K562 (cell line): ENCODE results near the gene EEF2K. TPM values are rescaled to one million over a fixed set of nuclear protein-coding genes. Genes with fewer than 3 reads are reported as not detected.

ENCODE experiments used
- CREM ChIP-seq: IDR thresholded peaks from 2 replicates; pipeline ENCODE4 v1.6.1; 2014; ENCODE audit warnings: antibody characterized with exemption, low read depth
- DEAF1 ChIP-seq: fragments of 450-650 bp; formaldehyde crosslinking; IDR thresholded peaks from 2 replicates; pipeline ENCODE4 v1.4.0; 2020; ENCODE audit warnings: mild to moderate bottlenecking, moderate library complexity
- KLF16 ChIP-seq: IDR thresholded peaks from 2 replicates; pipeline ENCODE4 v1.6.1; 2016; ENCODE audit warnings: antibody characterized with exemption
- MEIS2 ChIP-seq: fragments of 450-650 bp; IDR thresholded peaks from 2 replicates; pipeline ENCODE4 v1.6.1; 2014; ENCODE audit warnings: mild to moderate bottlenecking; ENCODE audit not compliant: partially characterized antibody
- MYC ChIP-seq, 2 experiments: fragments of 250-450 bp in 1 of 2; sonication (Bioruptor Pico) in 1 of 2; IDR thresholded peaks; 2 replicates each; pipeline versions ENCODE4 v1.5.1 to v1.6.1; 2012 to 2021; ENCODE audit warnings: low read depth in 2 of 2, borderline replicate concordance in 1 of 2, improper control_type of control experiment in 1 of 2, low read length in 1 of 2, mild to moderate bottlenecking in 1 of 2, moderate library complexity in 1 of 2
- RB1 ChIP-seq: fragments of 450-650 bp; IDR thresholded peaks from 2 replicates; pipeline ENCODE4 v1.6.1; 2017; ENCODE audit warnings: low read depth, mild to moderate bottlenecking
- YY1 ChIP-seq, 3 experiments: IDR thresholded peaks; 2 replicates each; pipeline ENCODE4 v1.6.1; 2011; ENCODE audit warnings: low read length in 2 of 3, mild to moderate bottlenecking in 2 of 3, moderate library complexity in 2 of 3, borderline replicate concordance in 1 of 3, control low read depth in 1 of 3, low read depth in 1 of 3; ENCODE audit not compliant: insufficient read depth in 3 of 3, insufficient replicate concordance in 2 of 3, control insufficient read depth in 1 of 3, insufficient read length in 1 of 3; ENCODE audit errors: extremely low read depth in 1 of 3
- ZBTB11 ChIP-seq, 3 experiments: fragments of 200-800 bp in 1 of 3; fragments of 250-450 bp in 1 of 3; fragments of 450-650 bp in 1 of 3; sonication (Bioruptor Pico) in 1 of 3; sonication (Bioruptor generic) in 1 of 3; formaldehyde crosslinking in 1 of 3; IDR thresholded peaks; 2 replicates each; pipeline versions ENCODE4 v1.6.1 to v1.8.0; 2016 to 2022; ENCODE audit warnings: mild to moderate bottlenecking in 2 of 3, missing genetic modification characterization in 2 of 3, missing compliant biosample characterization in 1 of 3, moderate library complexity in 1 of 3
- polyA plus RNA-seq, 8 experiments: library from polyadenylated mRNA; depleted of rRNA in 4 of 8; stranded (reverse) in 5 of 8; unstranded in 3 of 8; fragments of >200 nt; fragmentation: Nextera tagmentation in 2 of 8; fragmentation: Illumina TruSeq in 1 of 8; extraction: Ambion mirVana in 2 of 8; extraction: Trizol in 1 of 8; gene quantifications; 2 replicates each; pipeline versions ENCODE4 v1.2.1 to v1.2.3, GENCODE V29; 2011 to 2014; ENCODE audit warnings: inconsistent platforms in 1 of 8, missing spikeins in 1 of 8
- total RNA-seq, 7 experiments: library from RNA; depleted of rRNA in 6 of 7; stranded (reverse); fragments of >200 nt in 6 of 7; fragmentation: Illumina TruSeq in 2 of 7; extraction: Trizol in 2 of 7; gene quantifications; 2 replicates each; pipeline versions ENCODE4 v1.2.1 to v1.2.3, GENCODE V29; 2011 to 2021; ENCODE audit warnings: low replicate concordance in 1 of 7

EEF2K gene
- total and polyA plus RNA-seq, 9 of the 15 experiments (the other 6 are each of a cell fraction or from before 2014, with no cell fraction given): 3.0 to 35.2 (median 12.2) TPM

- peak; percentile 77 for TF ChIP-seq DEAF1 (CRISPR knock-in tag)
- peak; percentile 44; the same call in 1 of the 2 replicates for TF ChIP-seq RB1
- peak; percentile 40; the same call in 1 of the 2 replicates for TF ChIP-seq MYC (IDR thresholded peaks at IDR 0.05; ENCODE audit: low read depth, low read length)
- TF ChIP-seq MYC (CRISPR knock-in tag; IDR thresholded peaks at IDR 0.05; ENCODE audit: borderline replicate concordance, low read depth): no peak
- no peak for TF ChIP-seq ZBTB11 (CRISPR knock-in tag; IDR thresholded peaks at IDR 0.05)
- peak in 1 of 3 experiments; percentile 42 for TF ChIP-seq YY1 (IDR thresholded peaks at IDR 0.05; ENCODE audit: borderline replicate concordance in 1 of 3, control insufficient read depth in 1 of 3, extremely low read depth in 1 of 3, insufficient read depth in 3 of 3, insufficient read length in 1 of 3, insufficient replicate concordance in 2 of 3, low read depth in 1 of 3, low read length in 2 of 3)
- 0 out of 2 replicates have a peak, but pooled peaks have one; percentile 48 for TF ChIP-seq CREM
- peak; percentile 8 for TF ChIP-seq MEIS2
- 0 out of 2 replicates have a peak, but pooled peaks have one; percentile 21 for TF ChIP-seq KLF16
Measured at GRCh38 chr16:22321340-22322001, 115.4 kb downstream of the EEF2K start (continued).
